ENCODE data around the gene SEPHS2.

Gene SEPHS2

DNA sequence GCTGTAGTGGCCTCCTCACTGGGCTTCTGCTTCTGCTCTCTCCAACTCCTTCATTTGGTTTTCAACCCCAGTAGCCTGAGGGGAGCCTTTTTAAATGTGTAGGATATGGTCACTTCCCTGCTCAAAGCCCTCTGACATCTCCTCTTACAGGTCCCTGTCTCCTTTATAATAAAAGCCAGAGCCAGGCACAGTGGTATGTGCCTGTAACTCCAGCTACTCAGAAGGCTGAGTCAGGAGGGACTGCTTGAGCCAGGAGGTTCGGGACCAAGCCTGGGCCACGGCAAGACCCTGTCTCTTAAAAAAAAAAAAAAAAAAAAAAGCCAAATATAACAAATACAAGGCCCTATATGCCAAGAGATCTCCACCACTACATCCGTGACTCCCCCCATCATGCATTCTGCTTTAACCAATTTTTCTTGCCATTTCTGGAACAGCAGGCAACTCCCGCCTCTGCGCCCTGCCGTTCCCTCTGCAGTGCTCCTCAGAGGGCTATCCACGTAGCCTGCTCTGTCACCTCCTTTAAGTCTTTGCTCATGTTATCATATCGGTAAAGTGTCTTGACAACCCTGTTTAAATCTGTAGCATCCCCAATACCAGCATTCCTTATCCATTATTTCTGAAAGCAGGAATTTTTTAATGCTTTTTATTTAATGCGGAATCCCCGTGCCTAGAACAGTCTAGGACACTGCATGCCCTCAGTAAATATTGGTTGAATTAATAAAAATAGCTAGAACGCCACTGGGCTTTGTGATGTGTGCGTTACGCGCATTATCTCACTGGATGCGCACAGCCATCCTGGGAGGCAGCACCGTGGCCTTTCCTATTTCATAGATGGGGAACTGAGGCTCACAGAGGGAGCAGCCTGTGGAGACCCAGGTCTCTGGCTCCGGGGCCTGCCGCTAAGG, 28.8 kb downstream of the SEPHS2 start:
- peaks cover 0 to 18% (median 11%) of the 10 kb centered on the region in 5 donors for H3K4me1 ChIP-seq (ENCODE audit: control insufficient read depth in 5 of 5, insufficient read depth in 5 of 5, low read length in 5 of 5)
- H3K27ac ChIP-seq (ENCODE audit: low read depth, low read length), result no peak overlapping the region
- no peaks in the 10 kb centered on the region for H3K9me3 ChIP-seq (ENCODE audit: control insufficient read depth in 5 of 5, low read length in 5 of 5)
- H3K27me3 ChIP-seq (ENCODE audit: control insufficient read depth in 5 of 5, insufficient read depth in 4 of 5, low read length in 5 of 5), result no peaks in the 10 kb centered on the region
- peaks cover 0 to 19% (median 7%) of the 10 kb centered on the region in 5 donors for H3K36me3 ChIP-seq (ENCODE audit: control insufficient read depth in 5 of 5, insufficient read depth in 5 of 5, low read length in 5 of 5)
- H3K9ac ChIP-seq (ENCODE audit: low read length in 5 of 5), result peak overlapping the region in 1 of 5 donors; percentile 51
- H3K4me3 ChIP-seq (ENCODE audit: low read depth in 1 of 5, low read length in 5 of 5), result peak overlapping the region; percentile 58 to 85 (median 74)

DNA sequence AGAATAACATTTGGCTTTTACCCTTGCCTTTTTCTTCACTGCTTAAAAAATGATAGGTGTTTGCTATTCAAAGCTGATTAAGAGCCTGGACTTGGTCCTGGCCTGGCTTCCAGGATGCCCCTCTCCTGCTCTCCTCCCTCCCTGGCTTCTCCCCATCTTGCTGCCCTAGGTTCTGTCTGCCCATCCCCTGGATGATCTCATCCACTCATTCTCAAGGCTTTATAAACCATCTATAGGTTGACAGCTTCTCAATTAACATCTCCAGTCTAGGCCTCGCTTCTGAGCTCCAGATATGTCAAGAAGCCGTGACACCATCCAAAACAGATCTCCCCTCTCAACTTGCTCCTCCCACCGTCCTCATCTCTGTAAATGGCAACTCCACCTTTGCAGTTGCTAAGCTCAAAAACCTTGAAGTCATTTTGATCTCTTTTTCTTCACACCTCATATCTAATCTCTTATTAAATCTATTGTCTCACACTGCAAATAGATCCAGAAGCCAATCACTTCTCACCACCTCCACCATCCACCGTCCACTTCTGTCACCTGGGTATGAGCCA, 29.5 kb downstream of the SEPHS2 start:
- Histone ChIP-seq H3K27ac (ENCODE audit: low read depth, low read length) (no peak overlapping the region), H3K36me3 (ENCODE audit: control insufficient read depth in 5 of 5, insufficient read depth in 5 of 5, low read length in 5 of 5) (peaks cover 0 to 22% (median 11%) of the 10 kb centered on the region in 5 donors), H3K27me3 (ENCODE audit: control insufficient read depth in 5 of 5, insufficient read depth in 4 of 5, low read length in 5 of 5) (no peaks in the 10 kb centered on the region), H3K4me1 (ENCODE audit: control insufficient read depth in 5 of 5, insufficient read depth in 5 of 5, low read length in 5 of 5) (peaks cover 0 to 18% (median 11%) of the 10 kb centered on the region in 5 donors), H3K9ac (ENCODE audit: low read length in 5 of 5) (no peak overlapping the region), H3K9me3 (ENCODE audit: control insufficient read depth in 5 of 5, low read length in 5 of 5) (no peaks in the 10 kb centered on the region), H3K4me3 (ENCODE audit: low read depth in 1 of 5, low read length in 5 of 5) (no peak overlapping the region)

DNA sequence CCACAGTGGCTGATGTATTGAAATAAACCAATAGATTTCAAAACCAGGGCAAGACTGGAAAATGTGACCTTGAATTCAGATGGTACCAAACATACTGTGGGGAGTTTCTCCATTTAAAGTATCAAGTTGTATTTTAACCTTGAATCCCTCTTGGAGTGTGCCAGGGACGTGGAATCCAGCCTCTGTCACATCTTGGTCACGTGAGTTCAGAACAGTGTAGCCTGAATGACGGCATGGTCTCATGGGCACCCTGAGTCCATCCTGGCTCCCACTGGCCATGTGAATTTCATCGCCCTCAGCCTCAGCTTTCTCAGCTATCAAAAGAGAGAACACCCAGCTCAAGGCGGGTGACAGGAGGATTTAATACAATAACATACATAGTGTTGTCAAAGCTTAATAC, 31.5 kb downstream of the SEPHS2 start:
- H3K36me3 ChIP-seq (ENCODE audit: control insufficient read depth in 5 of 5, insufficient read depth in 5 of 5, low read length in 5 of 5), result peaks cover 0 to 18% (median 11%) of the 10 kb centered on the region in 5 donors

DNA sequence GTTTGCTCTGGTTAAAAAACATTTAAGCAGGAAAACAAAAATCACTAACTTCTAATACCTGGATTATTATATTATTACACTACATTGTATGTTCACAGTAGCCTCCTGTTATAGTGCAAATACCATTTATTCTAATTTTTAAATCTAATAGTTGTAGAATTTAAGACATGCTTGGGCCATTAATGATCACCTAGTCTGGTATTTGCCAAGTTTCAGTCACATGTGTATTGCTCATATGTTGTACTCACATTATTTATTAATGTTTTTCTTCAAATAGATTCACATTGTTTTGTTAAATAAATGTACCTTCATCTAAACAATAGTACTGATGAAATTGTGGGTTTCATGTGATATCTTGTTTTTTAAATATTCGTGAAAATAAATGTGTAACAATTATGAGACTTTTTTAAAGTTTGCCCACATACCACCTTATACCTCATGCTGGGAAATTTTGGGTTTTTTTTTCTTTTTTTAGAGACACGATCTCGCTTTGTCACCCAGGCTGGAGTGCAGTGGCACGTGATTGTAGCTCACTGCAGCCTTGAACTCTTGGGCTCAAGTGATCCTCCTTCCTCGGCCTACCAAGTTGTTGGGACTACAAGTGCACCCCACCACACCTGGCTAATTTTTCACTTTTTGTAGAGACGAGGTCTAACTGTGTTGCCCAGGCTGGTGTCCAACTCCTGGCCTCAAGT, 32.4 kb downstream of the SEPHS2 start:
- no peak overlapping the region for H3K9ac ChIP-seq (ENCODE audit: low read length in 5 of 5)
- peaks cover 1 to 27% (median 25%) of the 10 kb centered on the region in 5 donors for H3K4me1 ChIP-seq (ENCODE audit: control insufficient read depth in 5 of 5, insufficient read depth in 5 of 5, low read length in 5 of 5)
- H3K36me3 ChIP-seq (ENCODE audit: control insufficient read depth in 5 of 5, insufficient read depth in 5 of 5, low read length in 5 of 5), result peaks cover 0 to 18% (median 11%) of the 10 kb centered on the region in 5 donors
- no peaks in the 10 kb centered on the region for H3K27me3 ChIP-seq (ENCODE audit: control insufficient read depth in 5 of 5, insufficient read depth in 4 of 5, low read length in 5 of 5)
- H3K9me3 ChIP-seq (ENCODE audit: control insufficient read depth in 5 of 5, low read length in 5 of 5), result no peaks in the 10 kb centered on the region
- H3K27ac ChIP-seq (ENCODE audit: low read depth, low read length), result no peak overlapping the region
- no peak overlapping the region for H3K4me3 ChIP-seq (ENCODE audit: low read depth in 1 of 5, low read length in 5 of 5)

More for the DNA sequence above, 31.5 kb downstream of the SEPHS2 start:
- Histone ChIP-seq H3K4me1 (ENCODE audit: control insufficient read depth in 5 of 5, insufficient read depth in 5 of 5, low read length in 5 of 5) (peaks cover 0 to 25% (median 21%) of the 10 kb centered on the region in 5 donors), H3K4me3 (ENCODE audit: low read depth in 1 of 5, low read length in 5 of 5) (no peak overlapping the region), H3K27ac (ENCODE audit: low read depth, low read length) (no peak overlapping the region), H3K27me3 (ENCODE audit: control insufficient read depth in 5 of 5, insufficient read depth in 4 of 5, low read length in 5 of 5) (no peaks in the 10 kb centered on the region), H3K9ac (ENCODE audit: low read length in 5 of 5) (peak overlapping the region in 1 of 5 donors; percentile 10), H3K9me3 (ENCODE audit: control insufficient read depth in 5 of 5, low read length in 5 of 5) (no peaks in the 10 kb centered on the region)

DNA sequence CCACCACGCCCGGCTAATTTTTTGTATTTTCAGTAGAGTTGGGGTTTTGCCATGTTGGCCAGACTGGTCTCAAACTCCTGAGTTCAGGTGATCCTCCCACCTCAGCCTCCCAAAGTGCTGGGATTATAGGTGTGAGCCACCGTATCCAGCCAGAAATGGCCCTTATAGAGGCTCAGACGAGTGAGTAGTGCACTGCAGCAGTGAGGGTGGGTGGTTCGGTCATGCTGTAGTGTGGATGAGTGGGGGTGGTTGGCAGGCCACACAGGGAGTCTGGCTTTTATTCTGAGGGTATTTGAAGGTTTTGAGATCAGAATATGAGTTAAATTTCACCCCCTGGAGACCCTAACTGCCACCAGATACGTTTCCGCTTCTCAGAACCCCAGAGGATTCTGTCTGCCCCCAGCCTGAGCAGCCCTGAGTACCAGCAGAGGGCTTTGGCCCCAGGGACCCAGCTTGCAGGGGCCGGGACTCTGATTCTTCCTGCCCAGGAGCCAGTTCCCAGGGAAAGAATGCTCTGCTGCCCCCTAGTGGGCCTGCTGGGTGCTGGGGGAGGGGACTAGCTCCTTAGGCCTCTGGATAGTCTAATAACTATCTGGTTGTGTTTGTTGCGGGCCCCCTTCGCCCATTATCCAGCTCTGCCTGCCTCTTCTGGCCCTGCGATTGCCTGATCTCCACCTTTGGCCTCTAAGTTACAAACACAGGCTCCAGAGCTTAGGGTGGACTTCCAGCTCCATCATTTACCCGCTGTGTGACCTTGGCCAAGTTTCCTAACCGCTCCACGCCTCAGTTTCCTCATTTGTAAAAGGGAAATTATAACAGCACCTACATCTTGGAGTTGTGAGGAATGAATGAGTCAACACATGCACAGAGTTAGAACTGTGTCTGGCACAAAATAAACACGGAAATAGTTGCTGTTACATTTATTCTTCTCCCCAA, 36.3 kb downstream of the SEPHS2 start:
- H3K27ac ChIP-seq (ENCODE audit: low read depth, low read length), result no peak overlapping the region
- H3K4me1 ChIP-seq (ENCODE audit: control insufficient read depth in 5 of 5, insufficient read depth in 5 of 5, low read length in 5 of 5), result peaks cover 4 to 27% (median 24%) of the 10 kb centered on the region in 5 donors
- H3K36me3 ChIP-seq (ENCODE audit: control insufficient read depth in 5 of 5, insufficient read depth in 5 of 5, low read length in 5 of 5), result peaks cover 0 to 18% (median 11%) of the 10 kb centered on the region in 5 donors
- no peak overlapping the region for H3K9ac ChIP-seq (ENCODE audit: low read length in 5 of 5)
- H3K4me3 ChIP-seq (ENCODE audit: low read depth in 1 of 5, low read length in 5 of 5), result peak overlapping the region in 2 of 5 donors; percentile 2 to 8
- no peaks in the 10 kb centered on the region for H3K27me3 ChIP-seq (ENCODE audit: control insufficient read depth in 5 of 5, insufficient read depth in 4 of 5, low read length in 5 of 5)
- no peaks in the 10 kb centered on the region for H3K9me3 ChIP-seq (ENCODE audit: control insufficient read depth in 5 of 5, low read length in 5 of 5)

DNA sequence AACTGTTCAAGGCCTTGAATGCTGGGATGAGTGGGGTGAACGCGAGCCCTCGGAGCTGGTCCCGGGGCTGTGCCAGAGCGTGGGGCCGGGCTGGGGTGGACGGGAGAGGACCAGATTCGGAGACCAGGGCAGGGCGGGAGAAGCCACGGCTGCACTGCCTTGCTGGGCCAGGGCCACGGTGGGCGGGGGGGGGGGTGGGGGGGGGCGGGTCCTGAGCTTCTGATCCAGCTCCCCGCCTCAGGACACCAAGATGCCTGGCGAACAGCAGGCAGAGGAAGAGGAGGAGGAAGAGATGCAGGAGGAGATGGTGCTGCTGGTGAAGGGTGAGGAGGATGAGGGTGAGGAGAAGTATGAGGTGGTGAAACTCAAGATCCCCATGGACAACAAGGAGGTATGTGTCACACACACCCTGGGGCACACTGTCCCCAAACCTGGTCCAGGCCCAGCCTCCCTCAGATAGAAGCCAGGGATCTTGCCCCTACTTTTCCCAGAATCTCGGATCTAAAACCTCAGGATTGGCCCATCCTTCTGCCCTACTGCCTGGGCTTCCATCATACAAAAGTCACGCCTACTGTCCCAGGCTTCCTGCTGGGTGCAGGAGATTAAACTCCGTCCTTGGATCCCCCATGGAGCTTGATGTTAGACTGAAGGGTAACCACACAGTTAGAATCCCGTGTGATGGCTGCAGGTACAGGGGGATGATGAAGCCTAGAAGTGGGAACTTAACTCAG, 37.7 kb downstream of the SEPHS2 start:
- Histone ChIP-seq H3K27ac (ENCODE audit: low read depth, low read length) (peak overlapping the region; percentile 63), H3K4me3 (ENCODE audit: low read depth in 1 of 5, low read length in 5 of 5) (peak overlapping the region in 4 of 5 donors; percentile 58 to 77 (median 64)), H3K36me3 (ENCODE audit: control insufficient read depth in 5 of 5, insufficient read depth in 5 of 5, low read length in 5 of 5) (peaks cover 0 to 11% (median 5%) of the 10 kb centered on the region in 5 donors), H3K9me3 (ENCODE audit: control insufficient read depth in 5 of 5, low read length in 5 of 5) (no peaks in the 10 kb centered on the region), H3K9ac (ENCODE audit: low read length in 5 of 5) (peak overlapping the region in 4 of 5 donors; percentile 73 to 89 (median 80)), H3K27me3 (ENCODE audit: control insufficient read depth in 5 of 5, insufficient read depth in 4 of 5, low read length in 5 of 5) (no peaks in the 10 kb centered on the region), H3K4me1 (ENCODE audit: control insufficient read depth in 5 of 5, insufficient read depth in 5 of 5, low read length in 5 of 5) (peaks cover 4 to 27% (median 24%) of the 10 kb centered on the region in 5 donors)

DNA sequence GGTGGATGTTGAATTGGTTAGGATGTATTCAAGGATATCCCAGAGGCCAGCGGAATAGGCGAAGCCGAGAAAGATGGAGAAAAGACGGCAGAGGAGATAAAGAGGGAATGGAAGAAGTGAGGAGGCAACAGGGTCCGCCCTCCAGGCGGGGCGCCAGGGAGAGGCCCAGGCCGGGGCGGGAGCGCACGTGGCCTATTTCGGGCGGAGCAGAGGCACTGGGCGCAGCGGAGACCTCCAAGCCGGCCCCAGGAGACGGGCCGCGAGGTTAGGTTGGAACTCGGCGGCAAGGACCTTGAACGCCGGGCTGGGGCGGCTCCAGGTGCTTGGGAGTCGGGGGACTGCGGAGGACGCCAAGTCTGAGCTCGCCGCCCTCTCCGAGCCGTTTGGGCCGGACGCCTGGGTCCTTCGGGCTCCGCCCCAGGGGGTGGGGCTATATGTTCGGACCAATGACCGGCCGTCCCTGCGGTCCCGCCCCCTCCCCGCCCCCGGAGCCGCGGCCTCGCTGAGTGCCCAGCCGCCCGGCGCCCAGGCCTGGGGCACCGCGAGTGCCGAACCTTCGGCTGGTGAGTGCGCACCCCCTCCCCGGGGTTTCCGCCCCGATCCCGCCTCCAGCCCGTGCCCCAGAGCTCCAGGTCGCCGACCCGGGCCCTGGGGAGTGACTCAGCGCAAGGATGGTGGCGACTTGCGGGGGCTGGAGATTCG, 38.4 kb downstream of the SEPHS2 start, which contains the start of gene ZNF771:
Gene ZNF771 (plus strand): TSS at position 505 of the 702 bp plus-strand sequence. CDS start 448 bp downstream, outside the sequence.
- no peaks in the 10 kb centered on the region for H3K27me3 ChIP-seq (ENCODE audit: control insufficient read depth in 5 of 5, insufficient read depth in 4 of 5, low read length in 5 of 5)
- no peaks in the 10 kb centered on the region for H3K9me3 ChIP-seq (ENCODE audit: control insufficient read depth in 5 of 5, low read length in 5 of 5)
- H3K4me1 ChIP-seq (ENCODE audit: control insufficient read depth in 5 of 5, insufficient read depth in 5 of 5, low read length in 5 of 5), result peaks cover 4 to 27% (median 24%) of the 10 kb centered on the region in 5 donors
- peaks cover 0 to 9% (median 5%) of the 10 kb centered on the region in 5 donors for H3K36me3 ChIP-seq (ENCODE audit: control insufficient read depth in 5 of 5, insufficient read depth in 5 of 5, low read length in 5 of 5)
- peak within 1 kb of the TSS in 4 of 5 donors; percentile 73 to 89 (median 80) for H3K9ac ChIP-seq (ENCODE audit: low read length in 5 of 5)
- peak within 1 kb of the TSS; percentile 59 to 77 (median 68) for H3K4me3 ChIP-seq (ENCODE audit: low read depth in 1 of 5, low read length in 5 of 5)
- H3K27ac ChIP-seq (ENCODE audit: low read depth, low read length), result peak within 1 kb of the TSS; percentile 63

DNA sequence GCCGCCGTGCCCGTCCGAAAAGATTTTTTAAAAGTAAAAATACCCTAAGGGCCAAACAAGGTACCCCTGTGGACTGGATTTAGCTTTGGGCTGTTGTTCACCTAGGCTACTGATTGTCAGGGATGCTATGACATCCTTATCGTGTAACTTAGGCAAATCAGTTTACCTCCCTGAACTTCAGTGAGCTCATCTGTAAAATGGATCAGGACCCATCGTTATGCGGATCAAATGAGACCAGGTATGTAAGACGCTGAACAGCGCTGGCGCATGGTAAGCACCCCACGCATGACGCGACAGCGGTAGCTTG, 38.9 kb downstream of the SEPHS2 start:
- H3K9ac ChIP-seq (ENCODE audit: low read length in 5 of 5), result peak overlapping the region in 4 of 5 donors; percentile 68 to 85 (median 77)
- peaks cover 4 to 27% (median 24%) of the 10 kb centered on the region in 5 donors for H3K4me1 ChIP-seq (ENCODE audit: control insufficient read depth in 5 of 5, insufficient read depth in 5 of 5, low read length in 5 of 5)
- peak overlapping the region; percentile 59 to 77 (median 68) for H3K4me3 ChIP-seq (ENCODE audit: low read depth in 1 of 5, low read length in 5 of 5)
- no peaks in the 10 kb centered on the region for H3K27me3 ChIP-seq (ENCODE audit: control insufficient read depth in 5 of 5, insufficient read depth in 4 of 5, low read length in 5 of 5)
- H3K9me3 ChIP-seq (ENCODE audit: control insufficient read depth in 5 of 5, low read length in 5 of 5), result no peaks in the 10 kb centered on the region
- H3K27ac ChIP-seq (ENCODE audit: low read depth, low read length), result peak overlapping the region; percentile 63
- peaks cover 0 to 5% (median 5%) of the 10 kb centered on the region in 5 donors for H3K36me3 ChIP-seq (ENCODE audit: control insufficient read depth in 5 of 5, insufficient read depth in 5 of 5, low read length in 5 of 5)
